SK-N-MC (cell line): ENCODE measurements around the gene KDM4B.

ENCODE experiments used
- EZH2 ChIP-seq: fragments of 200-600 bp; sonication (generic); IDR thresholded peaks from one replicate; pipeline ENCODE4 v1.6.1; 2017; ENCODE audit warnings: antibody characterized with exemption
- POLR2AphosphoS5 ChIP-seq: IDR thresholded peaks from 2 replicates; pipeline ENCODE4 v1.6.1; 2012; ENCODE audit warnings: mild to moderate bottlenecking, low read depth, low read length, borderline replicate concordance

- TF ChIP-seq POLR2AphosphoS5, result no peak
- no peak for TF ChIP-seq EZH2
Measured at GRCh38 chr19:5030136-5030820, 61.4 kb downstream of the KDM4B start.
